Hindlimb muscle (tissue), 1 donor: ENCODE results near the gene ZNF22. TPM values are rescaled to one million over a fixed set of nuclear protein-coding genes. Genes with fewer than 3 reads are reported as not detected.
"Not testable (repeated sequence)": the region's sequence is repeated elsewhere in the genome, so short reads cannot be mapped to it uniquely, and the experiment has no call there.

ENCODE experiments used
- DNase-seq: peaks from one replicate; pipeline ENCODE4 v3.0.0-alpha.2; 2013
- polyA plus RNA-seq: library from polyadenylated mRNA; unstranded; fragments of 120-200 nt; gene quantifications from one replicate; pipeline ENCODE4 v1.2.1, GENCODE V29; 2013; ENCODE audit not compliant: insufficient read length

ZNF22 gene
- polyA plus RNA-seq, 1 donor = 39.4 TPM

DNA sequence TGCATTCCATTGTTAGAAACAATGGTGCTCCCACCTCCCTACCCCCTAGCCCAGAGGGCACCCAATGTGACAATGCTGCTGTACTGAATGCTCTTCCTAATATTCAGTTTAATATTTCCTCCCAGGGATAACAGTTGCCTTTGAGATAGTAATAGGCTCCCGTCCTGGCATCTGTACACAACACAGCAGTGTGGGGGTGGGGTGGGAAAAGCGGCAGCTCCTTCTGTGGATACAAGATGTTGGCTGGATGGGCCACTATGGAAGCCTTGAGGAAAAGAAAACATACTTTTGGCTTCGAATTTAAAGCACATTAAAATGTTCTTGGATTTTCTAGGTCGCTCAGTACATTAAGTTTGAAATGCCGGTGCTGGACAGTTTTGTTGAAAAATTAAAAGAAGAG lies 9.2 kb upstream of the ZNF22 start:
- DNase-seq = no peak

GRCh38 chr10:44992070-44992731 lies 8.5 kb upstream of the ZNF22 start:
- DNase-seq = no peak

- DNase-seq = no peak
These were observed 7.9 kb upstream of the ZNF22 start for GRCh38 chr10:44992732-44993225.

DNA sequence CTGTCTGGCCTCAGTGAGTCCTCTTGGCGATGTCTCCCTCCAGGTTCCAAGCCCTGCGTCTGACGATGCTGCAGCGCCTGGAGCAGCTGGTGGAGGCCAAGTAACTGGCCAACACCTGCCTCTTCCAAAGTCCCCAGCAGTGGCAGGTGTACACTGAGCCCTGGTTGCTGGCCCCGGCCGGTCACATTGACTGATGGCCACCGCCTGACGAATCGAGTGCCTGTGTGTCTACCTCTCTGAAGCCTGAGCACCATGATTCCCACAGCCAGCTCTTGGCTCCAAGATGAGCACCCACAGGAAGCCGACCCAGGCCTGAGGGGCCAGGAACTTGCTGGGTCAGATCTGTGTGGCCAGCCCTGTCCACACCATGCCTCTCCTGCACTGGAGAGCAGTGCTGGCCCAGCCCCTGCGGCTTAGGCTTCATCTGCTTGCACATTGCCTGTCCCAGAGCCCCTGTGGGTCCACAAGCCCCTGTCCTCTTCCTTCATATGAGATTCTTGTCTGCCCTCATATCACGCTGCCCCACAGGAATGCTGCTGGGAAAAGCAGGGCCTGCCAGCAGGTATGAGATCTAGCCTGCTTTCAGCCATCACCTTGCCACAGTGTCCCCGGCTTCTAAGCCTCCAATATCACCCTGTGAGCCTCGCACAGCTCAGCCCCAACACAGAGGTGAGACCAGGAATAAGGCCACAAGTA lies 7.3 kb upstream of the ZNF22 start:
- no peak for DNase-seq

DNA sequence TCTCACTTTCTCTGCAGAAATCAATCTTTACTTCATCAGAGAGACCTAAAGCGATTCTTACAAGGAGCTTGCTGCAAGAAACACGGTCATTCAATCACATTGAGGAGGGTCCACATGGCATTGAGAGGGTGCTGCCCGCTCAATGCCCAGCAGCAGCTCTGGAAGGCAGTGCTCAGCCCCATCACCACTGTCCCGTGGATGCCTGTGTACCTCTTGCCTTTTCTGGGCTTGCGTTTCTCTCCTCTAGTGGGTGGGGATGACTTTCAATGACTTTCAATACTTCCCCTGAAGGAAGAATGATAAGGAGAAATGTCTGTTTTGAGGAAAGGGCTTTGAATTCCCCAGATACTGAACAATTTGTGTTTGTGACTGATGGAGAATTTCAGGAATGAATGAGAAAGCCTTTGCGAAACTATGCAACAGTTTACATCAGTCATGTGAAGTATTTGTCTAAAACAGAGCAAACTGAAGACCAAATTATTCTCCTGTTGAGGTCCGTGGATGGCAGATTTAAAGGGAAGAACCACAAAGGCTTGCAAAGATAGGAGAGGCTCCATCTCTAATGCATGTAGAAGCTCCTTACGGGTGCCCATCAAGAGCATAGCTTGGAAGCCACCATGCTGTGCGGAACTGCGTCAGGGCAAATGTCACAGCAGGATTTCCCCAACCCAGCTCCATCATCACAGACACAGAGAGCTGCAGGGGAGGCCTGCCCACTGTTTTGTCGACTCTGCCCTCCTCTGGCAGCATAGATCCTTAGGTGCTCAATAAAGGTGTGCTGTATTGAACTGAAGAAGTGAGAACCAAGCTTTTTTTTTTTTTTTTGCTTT lies 6.6 kb upstream of the ZNF22 start:
- DNase-seq = no peak

DNA sequence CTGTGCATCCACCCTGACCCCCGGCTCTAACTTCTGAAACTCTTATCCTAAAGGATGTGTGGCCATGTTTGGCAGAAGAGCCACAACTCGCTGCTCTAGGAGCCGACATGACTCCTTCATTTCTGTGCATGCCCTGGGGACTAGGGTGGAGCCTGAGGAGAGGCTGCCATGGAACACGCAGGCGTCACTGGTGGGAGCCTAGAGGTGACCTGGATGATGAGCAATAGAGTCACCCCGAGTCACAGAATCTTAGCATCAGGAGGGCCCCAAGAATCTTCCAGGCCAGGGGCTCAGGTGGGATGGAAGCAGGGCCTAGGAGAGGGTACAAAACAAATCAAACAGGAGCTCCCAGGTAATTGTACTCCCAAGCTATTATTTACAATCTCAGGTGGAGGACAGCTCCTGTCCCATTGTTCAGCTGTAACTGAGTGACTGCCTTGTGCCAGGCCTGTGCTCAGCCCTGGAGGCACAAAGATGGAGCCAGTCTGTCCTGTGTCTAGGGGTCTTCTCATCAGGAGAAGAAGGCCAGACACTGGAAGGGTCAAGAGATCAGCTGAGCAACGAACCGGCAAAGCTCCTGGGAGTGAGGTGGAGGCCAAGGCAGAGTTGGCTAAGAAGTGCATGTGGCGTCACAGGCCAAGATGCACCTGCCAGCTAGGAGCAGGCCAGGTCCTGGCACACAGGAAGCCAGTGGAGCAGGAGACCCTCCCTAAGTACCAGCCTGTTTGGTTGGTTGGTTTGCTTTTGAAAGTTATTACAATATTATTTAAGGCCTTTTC lies 5.8 kb upstream of the ZNF22 start:
- DNase-seq = no peak

- no peak for DNase-seq
These were observed 5.2 kb upstream of the ZNF22 start for GRCh38 chr10:44995581-44995913.

DNA sequence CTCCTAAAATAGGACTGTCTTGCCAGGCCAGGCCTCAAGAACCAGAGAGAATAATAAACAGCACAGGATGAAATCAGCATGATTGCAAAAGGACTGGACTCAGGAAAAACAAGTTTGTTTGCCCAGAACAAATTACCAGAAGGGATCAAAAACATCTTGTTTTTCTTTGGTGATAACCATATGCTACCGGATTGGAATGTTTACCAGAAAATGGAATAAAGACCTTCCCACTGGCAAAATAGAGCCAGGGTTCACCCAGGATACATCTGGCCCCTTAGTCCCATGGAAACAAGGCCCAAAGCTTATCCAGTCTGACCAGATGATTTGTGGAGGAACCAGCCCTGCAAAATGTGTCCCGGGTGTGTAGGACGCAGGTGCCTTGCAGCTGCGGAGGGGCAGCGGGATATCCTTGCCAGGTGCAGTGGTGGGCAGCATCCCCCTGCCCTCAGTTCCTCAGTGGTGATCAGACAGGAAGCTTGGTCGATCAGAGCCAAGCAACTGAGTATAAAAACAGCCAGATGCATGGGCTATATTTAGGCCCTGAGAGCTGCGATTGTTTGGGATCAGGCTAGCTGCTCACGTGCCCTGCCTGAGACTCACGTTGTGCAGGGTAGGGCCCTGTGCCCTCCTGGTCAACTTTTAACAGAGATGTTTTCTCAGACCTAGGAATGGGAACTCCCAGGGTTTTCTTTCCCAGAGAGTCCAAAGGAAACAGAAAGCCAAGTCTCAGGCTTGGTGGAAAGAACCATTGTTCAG lies 4.6 kb upstream of the ZNF22 start:
- DNase-seq = peak; percentile 56

GRCh38 chr10:44997105-44997748 lies 3.5 kb upstream of the ZNF22 start:
- DNase-seq = no peak

DNA sequence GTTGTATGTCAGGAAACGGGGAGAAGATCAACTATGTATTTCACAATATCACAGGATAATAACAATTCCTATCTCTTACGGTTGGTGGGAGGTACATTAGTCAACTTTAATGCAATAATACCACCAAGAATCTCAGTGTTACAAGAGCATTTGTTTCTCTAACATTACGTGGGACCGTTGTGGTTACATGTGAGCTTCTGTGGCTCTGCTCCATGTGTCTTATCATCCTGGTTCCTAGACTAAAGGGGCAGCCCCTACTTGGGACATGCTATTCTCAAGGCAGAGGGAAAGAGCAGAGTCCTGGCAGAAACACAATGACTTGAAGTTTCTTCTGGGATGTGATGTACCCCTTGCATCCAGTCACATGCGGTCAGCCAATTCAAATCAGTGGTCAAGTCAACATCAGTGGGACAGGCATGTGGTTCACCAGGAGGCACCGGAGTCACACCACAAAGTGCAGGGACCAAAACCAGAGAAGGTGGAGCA lies 2.5 kb upstream of the ZNF22 start:
- no peak for DNase-seq

DNA sequence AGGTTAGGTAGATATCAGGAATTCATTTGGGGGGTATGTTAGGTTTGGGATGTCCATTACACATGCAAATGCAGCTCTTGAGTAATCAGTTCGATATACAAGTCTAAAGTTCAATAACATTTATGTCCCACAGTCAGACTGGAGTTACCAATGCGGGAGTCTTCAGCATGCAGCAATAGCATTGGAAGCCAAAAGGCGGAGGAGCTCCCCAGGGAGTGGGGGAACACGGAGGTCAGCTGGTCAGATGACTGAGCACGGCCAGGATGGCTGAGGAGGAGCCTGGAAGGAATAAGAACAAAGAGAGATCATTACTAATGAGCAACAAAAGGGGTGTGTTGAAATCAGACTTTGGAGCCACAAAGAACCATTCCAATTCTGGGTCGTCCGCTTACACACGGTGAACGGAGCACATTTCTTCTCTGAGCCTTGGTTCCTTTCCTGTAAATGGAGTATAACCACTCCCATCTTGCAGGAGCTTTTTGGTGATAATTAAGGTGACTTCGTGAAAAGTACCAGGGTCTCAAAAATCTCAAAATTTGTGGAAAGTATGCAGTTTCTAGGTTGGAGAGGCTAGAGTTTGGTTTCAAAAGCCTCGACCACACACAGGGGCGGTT lies 478 bp upstream of the ZNF22 start:
- DNase-seq = peak; percentile 66

DNA sequence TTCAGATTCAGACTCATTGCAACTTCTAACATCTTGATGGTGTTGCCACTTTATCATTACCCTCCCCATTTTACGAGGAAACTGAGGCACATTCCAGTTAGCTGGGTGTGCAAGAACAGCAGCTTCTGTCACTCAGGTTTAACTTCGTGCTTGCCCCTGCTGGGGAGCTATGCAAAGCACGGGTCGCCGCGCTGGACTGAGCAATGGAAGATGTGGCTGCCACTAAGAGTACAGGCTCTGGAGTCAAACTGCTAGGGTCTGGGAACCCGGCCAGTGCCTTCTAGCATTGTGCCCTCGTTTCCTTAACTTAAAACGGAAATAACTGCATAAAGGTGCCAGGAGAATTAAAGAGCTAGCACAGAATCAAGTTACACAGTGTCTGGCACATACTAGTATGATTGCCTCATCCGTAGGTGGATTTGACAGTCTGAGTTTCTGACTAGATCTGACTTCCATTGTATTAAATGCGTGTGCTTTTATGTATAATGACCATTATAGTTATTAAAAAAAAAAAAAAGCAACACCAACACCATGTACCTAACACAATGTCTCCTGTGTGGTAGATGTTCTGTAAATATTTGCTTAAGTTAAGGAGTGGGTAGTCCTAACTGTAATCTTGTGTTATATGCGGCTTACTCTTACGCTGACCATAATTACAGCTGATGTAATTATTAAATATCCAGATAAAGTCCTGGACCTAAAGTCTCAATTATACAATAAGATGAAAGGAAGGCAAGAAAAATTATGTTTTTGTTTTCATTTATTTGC lies 842 bp downstream of the ZNF22 start:
- DNase-seq = peak; percentile 65

DNA sequence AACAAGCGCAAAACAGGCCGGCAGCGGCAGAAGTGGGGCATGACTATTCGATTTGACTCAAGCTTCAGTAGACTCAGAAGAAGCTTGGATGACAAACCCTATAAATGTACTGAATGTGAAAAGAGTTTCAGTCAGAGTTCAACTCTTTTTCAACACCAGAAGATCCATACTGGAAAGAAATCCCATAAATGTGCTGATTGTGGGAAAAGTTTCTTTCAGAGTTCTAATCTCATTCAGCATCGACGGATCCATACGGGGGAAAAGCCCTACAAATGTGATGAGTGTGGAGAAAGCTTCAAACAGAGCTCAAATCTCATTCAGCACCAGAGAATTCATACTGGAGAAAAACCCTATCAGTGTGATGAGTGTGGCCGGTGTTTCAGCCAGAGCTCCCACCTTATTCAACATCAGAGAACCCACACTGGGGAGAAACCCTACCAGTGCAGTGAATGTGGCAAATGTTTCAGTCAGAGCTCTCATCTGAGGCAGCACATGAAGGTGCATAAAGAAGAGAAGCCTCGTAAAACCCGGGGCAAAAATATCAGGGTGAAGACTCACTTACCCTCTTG lies 2.8 kb downstream of the ZNF22 start:
- DNase-seq = no peak

GRCh38 chr10:45004661-45005060 lies 3.9 kb downstream of the ZNF22 start:
- DNase-seq = no peak

- DNase-seq = no peak
These were observed 4.6 kb downstream of the ZNF22 start for GRCh38 chr10:45005284-45005683.

GRCh38 chr10:45006276-45007030 lies 5.7 kb downstream of the ZNF22 start:
- no peak for DNase-seq

- peak; percentile 77 for DNase-seq
These were observed 7.9 kb downstream of the ZNF22 start for GRCh38 chr10:45008524-45009161.

DNA sequence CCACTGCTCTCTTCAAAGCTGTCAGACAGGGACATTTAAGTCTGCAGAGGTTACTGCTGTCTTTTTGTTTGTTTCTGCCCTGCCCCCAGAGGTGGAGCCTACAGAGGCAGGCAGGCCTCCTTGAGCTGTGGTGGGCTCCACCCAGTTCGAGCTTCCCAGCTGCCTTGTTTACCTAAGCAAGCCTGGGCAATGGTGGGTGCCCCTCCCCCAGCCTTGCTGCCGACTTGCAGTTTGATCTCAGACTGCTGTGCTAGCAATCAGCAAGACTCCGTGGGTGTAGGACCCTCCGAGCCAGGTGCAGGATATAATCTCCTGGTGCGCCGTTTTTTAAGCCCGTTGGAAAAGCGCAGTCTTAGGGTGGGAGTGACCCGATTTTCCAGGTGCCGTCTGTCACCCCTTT lies 13.8 kb downstream of the ZNF22 start:
- DNase-seq = not testable (repeated sequence)
